Vagina (tissue), 2 donors: ENCODE results near the gene TCF3.

Experiments used
- POLR2A ChIP-seq, 2 donors: fragments of 450-650 bp; IDR thresholded peaks; one replicate each; pipeline ENCODE4 v1.6.1; 2017; ENCODE audit warnings: antibody characterized with exemption in 2 of 2, mild to moderate bottlenecking in 2 of 2, moderate library complexity in 2 of 2
- POLR2AphosphoS5 ChIP-seq, 2 donors: sonication (generic); formaldehyde crosslinking; IDR thresholded peaks; one replicate each; pipeline ENCODE4 v1.9.0; 2017; ENCODE audit warnings: antibody characterized with exemption in 2 of 2, mild to moderate bottlenecking in 2 of 2, low read depth in 1 of 2; ENCODE audit not compliant: insufficient read depth in 1 of 2
- TF ChIP-seq, protein P1 (sequence below), 3 experiments: fragments of 450-650 bp in 2 of 3; fragments of 200-600 bp in 1 of 3; sonication (generic) in 1 of 3; IDR thresholded peaks; one replicate each; pipeline ENCODE4 v1.5.1; 2017 to 2019; ENCODE audit warnings: antibody characterized with exemption in 3 of 3, mild to moderate bottlenecking in 2 of 3, moderate library complexity in 2 of 3

- TF ChIP-seq, protein P1, sequence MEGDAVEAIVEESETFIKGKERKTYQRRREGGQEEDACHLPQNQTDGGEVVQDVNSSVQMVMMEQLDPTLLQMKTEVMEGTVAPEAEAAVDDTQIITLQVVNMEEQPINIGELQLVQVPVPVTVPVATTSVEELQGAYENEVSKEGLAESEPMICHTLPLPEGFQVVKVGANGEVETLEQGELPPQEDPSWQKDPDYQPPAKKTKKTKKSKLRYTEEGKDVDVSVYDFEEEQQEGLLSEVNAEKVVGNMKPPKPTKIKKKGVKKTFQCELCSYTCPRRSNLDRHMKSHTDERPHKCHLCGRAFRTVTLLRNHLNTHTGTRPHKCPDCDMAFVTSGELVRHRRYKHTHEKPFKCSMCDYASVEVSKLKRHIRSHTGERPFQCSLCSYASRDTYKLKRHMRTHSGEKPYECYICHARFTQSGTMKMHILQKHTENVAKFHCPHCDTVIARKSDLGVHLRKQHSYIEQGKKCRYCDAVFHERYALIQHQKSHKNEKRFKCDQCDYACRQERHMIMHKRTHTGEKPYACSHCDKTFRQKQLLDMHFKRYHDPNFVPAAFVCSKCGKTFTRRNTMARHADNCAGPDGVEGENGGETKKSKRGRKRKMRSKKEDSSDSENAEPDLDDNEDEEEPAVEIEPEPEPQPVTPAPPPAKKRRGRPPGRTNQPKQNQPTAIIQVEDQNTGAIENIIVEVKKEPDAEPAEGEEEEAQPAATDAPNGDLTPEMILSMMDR (IDR thresholded peaks at IDR 0.05) = no peak
- TF ChIP-seq POLR2A (IDR thresholded peaks at IDR 0.05) (no peak), POLR2AphosphoS5 (IDR thresholded peaks at IDR 0.05; ENCODE audit: insufficient read depth in 1 of 2, low read depth in 1 of 2) (no peak)
Observed at GRCh38 chr19:1585243-1585580, 67.2 kb downstream of the TCF3 start.
